ENCODE measurements around the gene TEF. TPM values are rescaled to one million over a fixed set of nuclear protein-coding genes. Genes with fewer than 3 reads are reported as not detected.
A peak's percentile ranks its signal among the peaks of the same experiment; 100 is the strongest.

TEF gene
- total RNA-seq, 1 donor from 2014 or later = 11.4 TPM

GRCh38 chr22:41407433-41407832 is 25.7 kb downstream of the TEF start:
- Mint-ChIP-seq H3K27me3 (no peaks in the 10 kb centered on the region), H3K4me3 (ENCODE audit: low read depth) (no peak overlapping the region), H3K4me1 (ENCODE audit: low read depth) (peaks cover 6% of the 10 kb centered on the region), H3K36me3 (ENCODE audit: insufficient read depth) (no peaks in the 10 kb centered on the region), H3K9me3 (ENCODE audit: low read depth) (no peaks in the 10 kb centered on the region), H3K27ac (no peak overlapping the region)
- DNase-seq (ENCODE audit: low spot score, unreplicated experiment) = no peak
- no peak for TF ChIP-seq CTCF (IDR thresholded peaks at IDR 0.05; ENCODE audit: unreplicated experiment)

GRCh38 chr22:41408665-41409064 is 26.9 kb downstream of the TEF start:
- Mint-ChIP-seq H3K4me3 (ENCODE audit: low read depth) (no peak overlapping the region), H3K27me3 (no peaks in the 10 kb centered on the region), H3K27ac (no peak overlapping the region), H3K36me3 (ENCODE audit: insufficient read depth) (no peaks in the 10 kb centered on the region), H3K4me1 (ENCODE audit: low read depth) (peaks cover 6% of the 10 kb centered on the region), H3K9me3 (ENCODE audit: low read depth) (no peaks in the 10 kb centered on the region)
- DNase-seq (ENCODE audit: low spot score, unreplicated experiment) = no peak
- no peak for TF ChIP-seq CTCF (IDR thresholded peaks at IDR 0.05; ENCODE audit: unreplicated experiment)

GRCh38 chr22:41410311-41410751 is 28.6 kb downstream of the TEF start:
- Mint-ChIP-seq H3K4me1 (ENCODE audit: low read depth) (peaks cover 15% of the 10 kb centered on the region), H3K27ac (peak overlapping the region; percentile 58), H3K9me3 (ENCODE audit: low read depth) (no peaks in the 10 kb centered on the region), H3K4me3 (ENCODE audit: low read depth) (no peak overlapping the region), H3K27me3 (no peaks in the 10 kb centered on the region), H3K36me3 (ENCODE audit: insufficient read depth) (no peaks in the 10 kb centered on the region)
- TF ChIP-seq CTCF (IDR thresholded peaks at IDR 0.05; ENCODE audit: unreplicated experiment) = no peak
- no peak for DNase-seq (ENCODE audit: low spot score, unreplicated experiment)

GRCh38 chr22:41411021-41411851 is 29.5 kb downstream of the TEF start:
- Mint-ChIP-seq H3K27ac (no peak overlapping the region), H3K4me3 (ENCODE audit: low read depth) (no peak overlapping the region), H3K4me1 (ENCODE audit: low read depth) (peaks cover 15% of the 10 kb centered on the region), H3K36me3 (ENCODE audit: insufficient read depth) (no peaks in the 10 kb centered on the region), H3K9me3 (ENCODE audit: low read depth) (no peaks in the 10 kb centered on the region), H3K27me3 (no peaks in the 10 kb centered on the region)
- no peak for TF ChIP-seq CTCF (IDR thresholded peaks at IDR 0.05; ENCODE audit: unreplicated experiment)
- DNase-seq (ENCODE audit: low spot score, unreplicated experiment) = no peak

GRCh38 chr22:41415554-41415953 is 33.8 kb downstream of the TEF start:
- DNase-seq (ENCODE audit: low spot score, unreplicated experiment) = no peak
- H3K27me3 Mint-ChIP-seq = no peaks in the 10 kb centered on the region
- peaks cover 15% of the 10 kb centered on the region for H3K4me1 Mint-ChIP-seq (ENCODE audit: low read depth)
- peak overlapping the region; percentile 87 for H3K4me3 Mint-ChIP-seq (ENCODE audit: low read depth)
- no peaks in the 10 kb centered on the region for H3K9me3 Mint-ChIP-seq (ENCODE audit: low read depth)
- H3K36me3 Mint-ChIP-seq (ENCODE audit: insufficient read depth) = no peaks in the 10 kb centered on the region
- no peak for TF ChIP-seq CTCF (IDR thresholded peaks at IDR 0.05; ENCODE audit: unreplicated experiment)
- no peak overlapping the region for H3K27ac Mint-ChIP-seq
